SU-DHL-6 (cell line): ENCODE measurements around the gene TBP.
"Not testable (repeated sequence)": the region's sequence is repeated elsewhere in the genome, so short reads cannot be mapped to it uniquely, and the experiment has no call there.

ENCODE experiments used
- H2AFZ ChIP-seq: fragments of 200-600 bp; sonication (generic); 2 replicates; pipeline ENCODE4 v1.6.1; 2014; ENCODE audit warnings: low read depth, mild to moderate bottlenecking, moderate library complexity, mixed read lengths, antibody characterized with exemption, low read length; ENCODE audit not compliant: severe bottlenecking
- H3F3A ChIP-seq: fragments of 200-600 bp; shearing (Covaris generic); 2 replicates; pipeline ENCODE4 v1.6.0; 2016; ENCODE audit warnings: antibody characterized with exemption, mild to moderate bottlenecking; ENCODE audit not compliant: insufficient read depth
- H3K27ac ChIP-seq: fragments of 200-600 bp; sonication (generic); 2 replicates; pipeline ENCODE4 v1.5.1; 2016; ENCODE audit warnings: low read depth, mild to moderate bottlenecking, low read length, moderate library complexity, mixed read lengths
- H3K27me3 ChIP-seq: fragments of 200-600 bp; sonication (generic), shearing (Covaris generic); 2 replicates; pipeline ENCODE4 v1.6.0; 2014; ENCODE audit warnings: mild to moderate bottlenecking, low read length
- H3K36me3 ChIP-seq: fragments of 200-600 bp; sonication (generic); 2 replicates; pipeline ENCODE4 v1.6.1; 2014; ENCODE audit warnings: mild to moderate bottlenecking, low read length, mixed read lengths
- H3K4me2 ChIP-seq: fragments of 300-600, 200-600 bp; shearing (Covaris generic), sonication (generic); 2 replicates; pipeline ENCODE4 v1.6.0; 2014; ENCODE audit warnings: low read length, low read depth, mild to moderate bottlenecking; ENCODE audit not compliant: poor library complexity, severe bottlenecking
- H3K4me3 ChIP-seq: fragments of 200-600 bp; sonication (generic); 2 replicates; pipeline ENCODE4 v1.5.1; 2014; ENCODE audit warnings: antibody characterized with exemption, low read length, mild to moderate bottlenecking, mixed read lengths; ENCODE audit not compliant: insufficient read depth, poor library complexity, severe bottlenecking
- H3K79me2 ChIP-seq: fragments of 200-600 bp; sonication (generic); 2 replicates; pipeline ENCODE4 v1.6.1; 2014; ENCODE audit warnings: mild to moderate bottlenecking, low read length, moderate library complexity; ENCODE audit not compliant: insufficient read depth
- H3K9ac ChIP-seq: fragments of 200-600 bp; sonication (generic); 2 replicates; pipeline ENCODE4 v1.7.0; 2014; ENCODE audit warnings: mild to moderate bottlenecking, low read length
- H3K9me2 ChIP-seq: fragments of 200-600 bp; sonication (generic); replicated peaks from 2 replicates; pipeline ENCODE4 v1.6.1; 2014; ENCODE audit warnings: low read length; ENCODE audit not compliant: insufficient read depth
- H3K9me3 ChIP-seq: fragments of 200-600 bp; sonication (generic); 2 replicates; pipeline ENCODE4 v1.6.1; 2014; ENCODE audit warnings: low read length, mixed read lengths; ENCODE audit not compliant: insufficient read depth
- H4K20me1 ChIP-seq: fragments of 200-600 bp; sonication (generic); 2 replicates; pipeline ENCODE4 v1.6.1; 2014; ENCODE audit warnings: low read depth, mild to moderate bottlenecking, antibody characterized with exemption, low read length, moderate library complexity, mixed read lengths
- CTCF ChIP-seq: fragments of 200-600 bp; sonication (generic); IDR thresholded peaks from one replicate; pipeline ENCODE4 v1.5.1; 2017; ENCODE audit warnings: antibody characterized with exemption, mild to moderate bottlenecking, low read length, moderate library complexity; ENCODE audit not compliant: insufficient read depth, poor library complexity, severe bottlenecking
- EZH2phosphoT487 ChIP-seq: fragments of 200-600 bp; sonication (generic), shearing (Covaris generic); conservative IDR thresholded peaks from 2 replicates; pipeline ENCODE4 v1.6.1; 2018; ENCODE audit warnings: mild to moderate bottlenecking, antibody characterized with exemption, low read length, moderate library complexity, mixed read lengths

Gene TBP

GRCh38 chr6:170506446-170506845 lies 47.7 kb upstream of the TBP start:
- Histone ChIP-seq H3F3A (no peaks in the 10 kb centered on the region), H3K4me2 (no peak overlapping the region), H3K36me3 (no peaks in the 10 kb centered on the region), H3K79me2 (no peaks in the 10 kb centered on the region), H4K20me1 (no peaks in the 10 kb centered on the region), H3K27ac (no peak overlapping the region), H3K9ac (no peak overlapping the region), H3K9me2 (no peaks in the 10 kb centered on the region), H3K9me3 (no peaks in the 10 kb centered on the region), H3K27me3 (no peaks in the 10 kb centered on the region), H2AFZ (no peak overlapping the region), H3K4me3 (no peak overlapping the region)
- no peak for TF ChIP-seq CTCF

- H3K9ac ChIP-seq, H3K36me3 ChIP-seq, H3K4me3 ChIP-seq, H3F3A ChIP-seq, H3K27ac ChIP-seq, H3K4me2 ChIP-seq, H3K9me3 ChIP-seq, H3K9me2 ChIP-seq, H3K27me3 ChIP-seq, H3K79me2 ChIP-seq, H2AFZ ChIP-seq, H4K20me1 ChIP-seq: not testable (repeated sequence)
These were observed 46.4 kb upstream of the TBP start for GRCh38 chr6:170507728-170508127.

- not testable (repeated sequence) for H3K4me3 ChIP-seq
These were observed 45.9 kb upstream of the TBP start for GRCh38 chr6:170508275-170508674.

GRCh38 chr6:170508892-170509722 lies 45.1 kb upstream of the TBP start:
- not testable (repeated sequence) for H3F3A ChIP-seq, H3K9me3 ChIP-seq, H3K9ac ChIP-seq, H3K27ac ChIP-seq, H4K20me1 ChIP-seq, H3K27me3 ChIP-seq, H2AFZ ChIP-seq, H3K4me2 ChIP-seq, H3K79me2 ChIP-seq, H3K36me3 ChIP-seq, H3K9me2 ChIP-seq, H3K4me3 ChIP-seq

More at GRCh38 chr6:170508275-170508674, 45.9 kb upstream of the TBP start:
- H3K27ac ChIP-seq, H3K9me3 ChIP-seq, H3K36me3 ChIP-seq, H3K9me2 ChIP-seq, H2AFZ ChIP-seq, H3K4me2 ChIP-seq, H3F3A ChIP-seq, H3K79me2 ChIP-seq, H4K20me1 ChIP-seq, H3K27me3 ChIP-seq, H3K9ac ChIP-seq: not testable (repeated sequence)

GRCh38 chr6:170509723-170510018 lies 44.5 kb upstream of the TBP start:
- Histone ChIP-seq H3K9me2 (no peaks in the 10 kb centered on the region), H2AFZ (no peak overlapping the region), H3K9me3 (no peaks in the 10 kb centered on the region), H3K4me2 (no peak overlapping the region), H4K20me1 (no peaks in the 10 kb centered on the region), H3K79me2 (no peaks in the 10 kb centered on the region), H3K36me3 (no peaks in the 10 kb centered on the region), H3K9ac (no peak overlapping the region), H3K4me3 (no peak overlapping the region), H3K27ac (no peak overlapping the region), H3K27me3 (no peaks in the 10 kb centered on the region), H3F3A (no peaks in the 10 kb centered on the region)
- TF ChIP-seq EZH2phosphoT487 (no peak), CTCF (no peak)
